Stimulated activated CD4-positive, alpha-beta T cell treated with anti-CD3 and anti-CD28 coated beads, Interleukin-15, amount 100 ng/mL, for 1 hour (primary cell): ENCODE measurements around the gene PTPRN2.
"Not testable (repeated sequence)": the region's sequence is repeated elsewhere in the genome, so short reads cannot be mapped to it uniquely, and the experiment has no call there.

Experiments used
- DNase-seq, 2 donors: peaks; one replicate each; pipeline ENCODE4 v3.0.0-alpha.2; 2020; ENCODE audit warnings: low read depth in 1 of 2, low spot score in 1 of 2

The PTPRN2 gene

DNA sequence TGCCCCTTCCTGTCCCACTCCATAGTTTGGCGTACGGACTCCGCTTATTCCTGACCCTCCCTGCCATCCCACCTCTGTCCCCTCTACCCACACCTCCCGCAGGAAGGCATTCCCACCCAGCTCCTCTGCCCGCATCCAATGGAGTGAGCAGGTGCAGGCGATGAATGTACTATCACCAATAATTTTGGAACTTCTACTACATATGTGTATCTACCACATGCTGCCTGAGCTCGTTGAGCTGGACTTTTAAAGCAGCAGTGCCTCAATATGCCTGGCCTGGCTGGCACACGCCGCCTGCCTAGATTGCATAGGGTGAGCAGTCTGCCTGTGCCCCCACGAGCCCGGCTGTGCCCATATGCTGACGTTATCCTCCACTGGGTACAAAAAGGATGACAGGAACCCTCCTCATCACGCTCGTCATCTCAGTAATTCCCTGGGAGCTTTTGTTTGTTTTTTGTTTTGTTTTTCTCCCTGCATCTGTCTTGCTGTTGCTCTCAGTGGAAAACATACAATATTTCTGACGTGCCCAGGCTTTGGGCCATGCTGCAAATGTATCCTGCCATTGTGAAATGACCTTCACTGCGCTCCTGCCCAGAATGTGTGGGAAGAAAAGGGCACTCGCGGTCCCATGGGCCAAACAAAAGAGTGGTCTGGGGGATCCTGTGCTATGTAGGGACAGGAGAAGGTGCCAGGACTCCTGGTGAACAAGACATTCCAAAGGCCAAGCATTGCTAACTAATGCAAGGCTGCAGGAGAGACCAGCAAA lies 302.8 kb downstream of the PTPRN2 start:
- DNase-seq: no peak

DNA sequence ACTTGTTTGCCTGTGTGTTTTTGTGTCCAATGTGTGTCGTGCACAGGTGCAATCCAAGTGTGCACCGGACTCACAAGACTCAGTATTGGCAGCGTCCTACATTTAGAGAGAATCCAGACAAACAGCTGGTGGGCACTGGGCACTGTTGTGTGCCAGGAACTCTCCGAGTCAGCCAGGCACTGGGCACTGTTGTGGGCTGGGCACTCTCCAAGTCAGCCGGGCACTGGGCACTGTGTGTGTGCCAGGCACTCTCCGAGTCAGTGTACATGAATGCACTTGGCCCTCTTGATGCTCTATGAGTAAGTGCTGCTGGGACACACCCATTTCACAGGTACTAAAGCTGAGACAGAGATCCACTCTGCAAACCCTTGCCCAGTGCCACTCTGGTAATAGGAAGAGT lies 303.5 kb downstream of the PTPRN2 start:
- DNase-seq: no peak

GRCh38 chr7:158283016-158283974 lies 304.3 kb downstream of the PTPRN2 start:
- no peak for DNase-seq

- DNase-seq: no peak
Measured at GRCh38 chr7:158282461-158283001, 305.1 kb downstream of the PTPRN2 start.

GRCh38 chr7:158281441-158281840 lies 306.2 kb downstream of the PTPRN2 start:
- DNase-seq: no peak

DNA sequence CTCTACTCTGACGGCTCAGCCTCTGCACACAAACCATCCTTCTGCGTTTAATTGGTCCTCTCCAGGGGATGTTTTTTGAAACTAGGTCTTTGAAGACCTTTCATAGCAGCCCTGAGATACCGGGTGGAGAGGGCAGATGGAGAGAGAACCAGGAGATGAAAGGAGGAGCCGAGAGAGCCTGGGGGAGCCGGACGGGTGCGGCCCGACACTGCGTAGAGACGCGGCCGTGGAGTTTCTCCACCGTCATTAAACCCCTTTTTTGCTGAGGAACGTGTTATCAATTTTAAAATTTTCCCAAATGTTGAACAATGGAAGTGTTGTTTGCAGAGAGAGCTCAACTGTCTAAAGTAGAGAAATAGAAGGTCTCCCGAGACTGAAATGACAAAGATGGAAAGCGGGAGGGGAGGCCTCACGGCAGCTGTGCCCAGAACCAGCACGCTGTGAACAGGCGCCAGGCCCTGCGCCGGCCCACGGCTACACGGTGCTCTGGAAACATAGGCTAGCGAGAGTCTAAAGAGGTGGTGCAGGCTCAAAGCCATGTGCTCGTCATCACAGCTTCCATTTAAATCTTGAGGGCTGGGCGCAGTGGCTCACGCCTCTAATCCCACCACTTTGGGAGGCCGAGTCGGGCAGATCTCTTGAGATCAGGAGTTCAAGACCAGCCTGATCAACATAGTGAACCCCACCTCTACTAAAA lies 307.0 kb downstream of the PTPRN2 start:
- no peak for DNase-seq

GRCh38 chr7:158279539-158280447 lies 307.8 kb downstream of the PTPRN2 start:
- DNase-seq: no peak

GRCh38 chr7:158278745-158279320 lies 308.8 kb downstream of the PTPRN2 start:
- DNase-seq: no peak

DNA sequence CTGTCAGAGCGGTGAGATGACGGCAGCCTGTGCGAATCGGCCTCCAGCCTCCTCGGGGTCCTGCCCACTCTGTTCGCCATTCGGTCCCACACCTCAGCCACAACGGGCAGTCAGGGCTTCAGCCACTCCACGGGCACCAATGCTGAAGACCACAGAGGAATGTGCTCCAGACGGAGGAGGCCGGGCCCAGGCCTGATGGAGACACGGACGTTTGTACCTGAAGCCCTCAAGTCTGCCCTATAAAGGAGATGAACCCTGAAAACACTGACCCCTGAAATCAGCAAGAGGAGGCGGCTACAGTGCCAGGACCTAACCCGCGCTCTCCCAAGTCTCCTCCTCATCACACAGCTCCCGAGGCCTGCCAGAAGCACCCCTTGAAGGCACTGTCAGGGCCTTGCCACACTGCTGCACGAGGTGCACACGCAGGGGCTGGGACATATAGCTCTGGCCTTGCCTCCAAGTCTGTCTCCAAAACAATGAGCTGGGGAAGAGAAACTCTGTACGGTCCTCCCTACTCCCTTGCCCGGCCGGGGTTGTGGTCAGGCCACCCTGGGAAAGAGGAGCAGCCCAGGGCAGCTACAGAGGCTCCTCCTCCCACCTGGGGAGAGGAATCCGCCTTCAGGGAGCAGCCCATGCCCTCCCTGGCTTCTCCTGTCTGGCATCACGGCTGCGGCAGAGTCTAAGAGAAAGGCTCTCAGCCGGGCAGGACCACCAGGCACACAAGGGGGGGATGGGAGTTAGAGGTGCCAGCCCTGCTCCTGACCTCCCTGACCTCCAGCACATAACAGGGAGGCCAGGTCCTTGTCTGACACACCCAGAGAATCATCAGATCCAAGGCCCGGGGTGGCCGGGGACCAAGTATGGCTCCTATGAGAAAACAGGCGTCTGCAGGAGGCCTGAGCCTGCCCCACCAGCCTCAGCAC lies 310.1 kb downstream of the PTPRN2 start:
- DNase-seq: no peak

DNA sequence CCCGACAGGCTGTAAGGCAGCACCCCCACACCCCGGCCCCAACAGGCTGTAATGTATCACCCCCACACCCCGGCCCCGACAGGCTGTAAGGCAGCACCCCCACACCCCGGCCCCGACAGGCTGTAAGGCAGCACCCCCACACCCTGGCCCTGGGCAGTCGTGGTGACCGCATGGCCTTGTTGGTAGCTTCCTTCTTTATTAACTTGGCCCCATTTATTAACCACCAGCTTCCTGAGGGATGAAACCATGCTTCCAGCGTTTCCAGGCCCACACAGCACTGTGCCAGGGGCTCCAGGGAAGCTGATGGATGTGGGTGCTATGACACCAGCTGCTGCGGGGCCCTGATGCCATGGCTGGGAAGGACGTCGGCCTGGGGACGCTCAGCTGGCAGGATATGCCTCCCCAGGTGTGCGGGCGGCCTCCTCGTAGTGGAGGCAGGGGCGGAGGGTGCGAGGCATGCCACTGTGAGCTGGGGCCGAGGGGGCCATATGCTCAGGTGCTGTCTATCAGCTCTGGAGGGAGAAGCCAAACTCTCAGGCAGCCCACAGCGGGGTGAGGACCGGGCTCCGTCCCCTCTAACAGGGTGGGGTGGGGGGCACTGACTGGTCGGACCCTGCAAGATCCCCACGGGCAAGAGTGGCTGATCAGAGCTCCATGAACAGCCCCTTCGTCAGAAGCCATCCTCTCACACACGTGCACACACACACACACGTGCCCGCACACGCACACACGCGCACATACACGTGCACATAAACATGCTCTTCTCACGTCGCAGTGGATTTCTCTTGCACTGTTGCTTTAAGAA lies 311.0 kb downstream of the PTPRN2 start:
- DNase-seq: no peak

GRCh38 chr7:158275711-158276413 lies 311.8 kb downstream of the PTPRN2 start:
- no peak for DNase-seq

- no peak for DNase-seq
Measured at GRCh38 chr7:158274996-158275395, 312.6 kb downstream of the PTPRN2 start.

DNA sequence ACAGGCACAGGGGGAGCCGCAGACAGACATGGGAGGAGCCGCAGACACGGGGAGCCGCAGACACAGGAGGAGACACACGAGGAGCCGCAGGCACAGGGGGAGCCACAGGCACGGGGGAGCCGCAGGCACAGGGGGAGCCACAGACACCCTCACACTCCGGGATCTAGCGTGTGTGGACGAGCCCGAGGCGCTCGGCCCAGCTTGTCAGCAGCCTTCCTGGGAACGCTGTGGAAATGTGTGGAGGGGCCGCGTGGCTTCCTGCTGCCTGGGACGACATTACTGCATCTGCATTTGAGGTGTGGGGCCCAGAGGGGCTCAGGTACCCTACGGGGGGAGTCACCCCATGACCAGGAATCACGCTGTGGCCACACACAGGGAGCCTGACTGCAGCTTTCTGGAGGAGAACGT lies 313.2 kb downstream of the PTPRN2 start:
- no peak for DNase-seq

DNA sequence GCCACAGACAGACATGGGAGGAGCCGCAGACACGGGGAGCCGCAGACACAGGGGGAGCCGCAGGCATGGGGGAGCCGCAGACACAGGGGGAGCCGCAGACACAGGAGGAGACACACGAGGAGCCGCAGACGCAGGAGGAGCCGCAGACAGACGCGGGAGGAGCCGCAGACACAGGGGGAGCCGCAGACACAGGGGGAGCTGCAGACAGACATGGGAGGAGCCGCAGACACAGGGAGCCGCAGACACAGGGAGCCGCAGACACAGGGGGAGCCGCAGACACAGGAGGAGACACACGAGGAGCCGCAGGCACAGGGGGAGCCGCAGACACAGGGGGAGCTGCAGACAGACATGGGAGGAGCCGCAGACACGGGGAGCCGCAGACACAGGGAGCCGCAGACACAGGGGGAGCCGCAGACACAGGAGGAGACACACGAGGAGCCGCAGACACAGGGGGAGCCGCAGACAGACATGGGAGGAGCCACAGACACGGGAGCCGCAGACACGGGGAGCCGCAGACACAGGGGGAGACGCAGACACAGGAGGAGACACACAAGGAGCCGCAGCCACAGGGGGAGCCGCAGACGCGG lies 313.8 kb downstream of the PTPRN2 start:
- not testable (repeated sequence) for DNase-seq

DNA sequence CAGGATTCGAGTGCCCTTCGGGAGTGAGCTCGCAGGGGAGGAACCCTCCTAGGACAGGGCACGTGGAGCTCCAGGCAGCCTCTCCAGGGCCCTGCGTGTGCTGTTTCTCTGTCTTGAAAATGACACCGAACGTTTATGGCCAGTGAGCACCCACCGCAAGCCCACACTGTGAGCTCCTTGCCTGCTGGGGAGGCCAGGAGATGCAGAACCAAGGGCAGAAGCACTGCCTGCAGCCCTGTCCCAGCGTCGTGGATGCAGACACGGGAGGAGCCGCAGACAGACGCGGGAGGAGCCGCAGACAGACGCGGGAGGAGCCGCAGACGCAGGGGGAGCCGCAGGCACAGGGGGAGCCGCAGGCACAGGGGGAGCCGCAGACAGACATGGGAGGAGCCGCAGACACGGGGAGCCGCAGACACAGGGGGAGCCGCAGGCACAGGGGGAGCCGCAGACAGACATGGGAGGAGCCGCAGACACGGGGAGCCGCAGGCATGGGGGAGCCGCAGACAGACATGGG lies 314.4 kb downstream of the PTPRN2 start:
- no peak for DNase-seq

DNA sequence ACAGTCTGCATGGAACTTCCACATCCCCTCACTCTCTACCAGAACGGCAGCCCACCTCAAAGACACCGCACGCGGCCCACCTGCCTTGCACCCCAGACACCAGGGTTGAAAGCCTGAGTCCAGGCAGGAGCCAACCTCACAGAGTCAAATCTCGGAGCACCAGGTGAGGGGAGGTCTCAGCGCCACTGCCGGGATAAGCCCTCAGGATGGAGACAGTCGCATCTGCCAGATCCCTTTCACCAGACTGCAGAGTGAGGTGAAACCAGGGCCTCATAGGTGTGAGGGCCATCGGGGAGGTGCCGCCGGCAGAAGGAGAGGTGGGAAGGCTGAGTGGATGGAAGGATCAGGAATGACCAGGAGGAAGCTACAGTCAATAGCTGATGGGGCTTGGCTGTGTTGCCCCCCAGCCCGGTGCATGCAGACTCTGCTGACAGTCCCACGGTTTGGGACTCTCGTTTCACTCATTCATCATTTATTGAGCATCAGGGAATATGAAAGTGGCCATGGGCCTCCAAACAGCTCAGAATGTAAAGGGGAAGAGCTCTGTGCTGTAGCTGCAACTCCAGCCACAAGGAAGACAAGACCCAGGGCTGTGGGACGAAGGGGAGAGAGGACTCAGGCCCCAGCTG lies 315.0 kb downstream of the PTPRN2 start:
- no peak for DNase-seq
